H9 (cell line): ENCODE results near the gene KSR1. TPM values are rescaled to one million over a fixed set of nuclear protein-coding genes. Genes with fewer than 3 reads are reported as not detected.

Experiments
- DNase-seq: peaks from one replicate; pipeline ENCODE4 v3.0.0-alpha.2; 2017
- H2AFZ ChIP-seq: one replicate; pipeline ENCODE4 v1.6.1; 2013; ENCODE audit warnings: mild to moderate bottlenecking, low read length, control low read depth, moderate library complexity
- H2AK5ac ChIP-seq: 2 replicates; pipeline ENCODE4 v1.6.1; 2013; ENCODE audit warnings: low read length, control low read depth, mixed read lengths; ENCODE audit not compliant: insufficient read length
- H2BK120ac ChIP-seq: one replicate; pipeline ENCODE4 v1.6.1; 2013; ENCODE audit warnings: low read depth, mild to moderate bottlenecking, low read length, control low read depth, inconsistent platforms; ENCODE audit not compliant: poor library complexity, severe bottlenecking
- H2BK12ac ChIP-seq: 2 replicates; pipeline ENCODE4 v1.6.1; 2013; ENCODE audit warnings: low read length, control low read depth, mixed read lengths, low read depth; ENCODE audit not compliant: insufficient read length
- H2BK15ac ChIP-seq: 2 replicates; pipeline ENCODE4 v1.6.1; 2013; ENCODE audit warnings: low read depth, low read length, control low read depth
- H2BK20ac ChIP-seq: one replicate; pipeline ENCODE4 v1.6.1; 2013; ENCODE audit warnings: low read depth, mild to moderate bottlenecking, low read length, control low read depth, inconsistent platforms; ENCODE audit not compliant: poor library complexity, severe bottlenecking
- H2BK5ac ChIP-seq: 2 replicates; pipeline ENCODE4 v1.6.1; 2013; ENCODE audit warnings: low read length, control low read depth, mixed read lengths; ENCODE audit not compliant: insufficient read length
- H3K14ac ChIP-seq: 2 replicates; pipeline ENCODE4 v1.6.1; 2013; ENCODE audit warnings: low read length, control low read depth; ENCODE audit not compliant: insufficient read depth
- H3K18ac ChIP-seq: 2 replicates; pipeline ENCODE4 v1.6.1; 2013; ENCODE audit warnings: low read depth, mild to moderate bottlenecking, mixed read lengths, low read length, control low read depth; ENCODE audit not compliant: insufficient read length
- H3K23ac ChIP-seq: 2 replicates; pipeline ENCODE4 v1.6.1; 2013; ENCODE audit warnings: low read length, control low read depth, mixed read lengths, low read depth; ENCODE audit not compliant: insufficient read length
- H3K23me2 ChIP-seq: 2 replicates; pipeline ENCODE4 v1.6.1; 2013; ENCODE audit warnings: low read depth, mild to moderate bottlenecking, mixed read lengths, low read length, control low read depth; ENCODE audit not compliant: insufficient read length, poor library complexity, severe bottlenecking
- H3K27ac ChIP-seq: 2 replicates; pipeline ENCODE4 v1.5.1; 2013; ENCODE audit warnings: low read length, control low read depth, mixed read lengths, low read depth; ENCODE audit not compliant: insufficient read length
- H3K27me3 ChIP-seq: 2 replicates; pipeline ENCODE4 v1.6.1; 2013; ENCODE audit warnings: low read length, control low read depth, inconsistent platforms; ENCODE audit not compliant: insufficient read depth
- H3K4ac ChIP-seq: 2 replicates; pipeline ENCODE4 v1.6.1; 2013; ENCODE audit warnings: low read depth, mild to moderate bottlenecking, control low read depth, inconsistent platforms, low read length, moderate library complexity
- H3K4me1 ChIP-seq: 2 replicates; pipeline ENCODE4 v1.6.1; 2013; ENCODE audit warnings: low read length, control low read depth, inconsistent platforms; ENCODE audit not compliant: insufficient read depth
- H3K4me2 ChIP-seq: 2 replicates; pipeline ENCODE4 v1.6.1; 2013; ENCODE audit warnings: low read length, control low read depth, mixed read lengths; ENCODE audit not compliant: insufficient read length, insufficient read depth
- H3K56ac ChIP-seq: 2 replicates; pipeline ENCODE4 v1.6.1; 2013; ENCODE audit warnings: low read depth, mild to moderate bottlenecking, mixed read lengths, low read length, control low read depth; ENCODE audit not compliant: insufficient read length
- H3K79me1 ChIP-seq: 2 replicates; pipeline ENCODE4 v1.6.1; 2013; ENCODE audit warnings: low read depth, mild to moderate bottlenecking, moderate library complexity, low read length, control low read depth, inconsistent platforms; ENCODE audit not compliant: insufficient read depth, poor library complexity, severe bottlenecking
- H3K79me2 ChIP-seq: 2 replicates; pipeline ENCODE4 v1.6.1; 2013; ENCODE audit warnings: low read length, control low read depth, inconsistent platforms; ENCODE audit not compliant: insufficient read depth
- H3K9ac ChIP-seq: 2 replicates; pipeline ENCODE4 v1.6.1; 2013; ENCODE audit warnings: low read length, control low read depth, mixed read lengths; ENCODE audit not compliant: insufficient read length; ENCODE audit errors: extremely low read depth
- H3K9me3 ChIP-seq: one replicate; pipeline ENCODE4 v1.6.1; 2013; ENCODE audit warnings: low read depth, low read length, inconsistent platforms; ENCODE audit not compliant: control insufficient read depth
- H3T11ph ChIP-seq: one replicate; pipeline ENCODE4 v1.6.1; 2013; ENCODE audit warnings: mild to moderate bottlenecking, low read length, control low read depth, inconsistent platforms
- H4K20me1 ChIP-seq: one replicate; pipeline ENCODE4 v1.6.1; 2013; ENCODE audit not compliant: control insufficient read depth, insufficient read length, insufficient read depth
- H4K5ac ChIP-seq: 2 replicates; pipeline ENCODE4 v1.6.1; 2013; ENCODE audit warnings: low read depth, mild to moderate bottlenecking, mixed read lengths, low read length, control low read depth; ENCODE audit not compliant: insufficient read length
- H4K8ac ChIP-seq: replicated peaks from 2 replicates; pipeline ENCODE4 v1.6.1; 2013; ENCODE audit warnings: low read length, control low read depth, mixed read lengths, low read depth; ENCODE audit not compliant: insufficient read length
- H4K91ac ChIP-seq: 2 replicates; pipeline ENCODE4 v1.6.1; 2013; ENCODE audit warnings: low read depth, mild to moderate bottlenecking, moderate library complexity, mixed read lengths, low read length, control low read depth; ENCODE audit not compliant: insufficient read length
- H3K27ac Mint-ChIP-seq, 3 experiments: 2 replicates in 2 of 3; 3 replicates in 1 of 3; pipeline ENCODE4 v1.8.0; 2020 to 2021; ENCODE audit warnings: mixed read lengths in 3 of 3, mild to moderate bottlenecking in 1 of 3, moderate library complexity in 1 of 3
- H3K27me3 Mint-ChIP-seq: 2 replicates; pipeline ENCODE4 v1.8.0; 2021; ENCODE audit warnings: low read depth, mild to moderate bottlenecking, moderate library complexity, mixed read lengths
- H3K36me3 Mint-ChIP-seq, 3 experiments: 2 replicates in 2 of 3; 3 replicates in 1 of 3; pipeline ENCODE4 v1.8.0; 2020 to 2021; ENCODE audit warnings: low read depth in 3 of 3, mixed read lengths in 3 of 3; ENCODE audit not compliant: insufficient read depth in 1 of 3
- H3K4me1 Mint-ChIP-seq, 2 experiments: 2 replicates each; pipeline ENCODE4 v1.8.0; 2020; ENCODE audit warnings: mixed read lengths in 2 of 2
- H3K4me3 Mint-ChIP-seq, 2 experiments: 2 replicates in 1 of 2; 3 replicates in 1 of 2; pipeline ENCODE4 v1.8.0; 2020 to 2021; ENCODE audit warnings: mild to moderate bottlenecking in 2 of 2, mixed read lengths in 2 of 2, moderate library complexity in 1 of 2
- H3K9me3 Mint-ChIP-seq, 2 experiments: 2 replicates in 1 of 2; 3 replicates in 1 of 2; pipeline ENCODE4 v1.8.0; 2020; ENCODE audit warnings: mild to moderate bottlenecking in 2 of 2, mixed read lengths in 2 of 2, moderate library complexity in 1 of 2
- CTCF ChIP-seq: fragments of 200-600 bp; sonication (generic); conservative IDR thresholded peaks from 3 replicates; pipeline ENCODE4 v1.8.0; 2021; ENCODE audit warnings: antibody characterized with exemption, mild to moderate bottlenecking
- WGBS: extraction: QIAGEN DNeasy Blood & Tissue Kit; methylation state at CpG from one replicate; pipeline ENCODE4 v1.1.7; 2013; ENCODE audit warnings: missing lambda C conversion rate, low lambda C conversion rate, mixed read lengths; ENCODE audit not compliant: insufficient read length; ENCODE audit errors: extremely low coverage; 5-methylcytosine and 5-hydroxymethylcytosine counted together
- total RNA-seq: library from RNA; stranded (reverse); gene quantifications from 2 replicates; pipeline ENCODE4 v1.2.1, GENCODE V29; 2021

KSR1 gene
- total RNA-seq, 1 experiment from 2014 or later: 44.9 TPM

DNA sequence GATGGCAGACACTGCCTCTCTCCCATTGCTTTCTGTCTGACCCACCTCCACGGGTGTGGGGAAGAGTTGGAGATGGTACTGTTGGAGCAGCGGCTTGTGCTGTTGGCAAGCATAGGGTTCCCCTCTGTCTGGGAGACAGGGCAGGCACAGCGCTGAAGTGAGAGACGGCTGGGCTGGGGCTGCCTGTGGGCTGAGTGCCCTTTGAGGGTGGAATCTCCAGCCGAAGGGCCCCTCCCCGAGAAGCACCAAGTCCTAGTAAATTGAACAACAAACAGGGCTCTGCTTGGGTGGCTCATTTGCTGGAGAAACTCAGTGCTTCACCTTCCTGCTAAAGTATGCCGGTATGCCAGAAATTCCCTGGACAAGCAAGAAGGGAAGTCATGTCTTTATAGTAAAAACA, 79.7 kb downstream of the KSR1 start:
- Mint-ChIP-seq H3K4me3 (no peak overlapping the region), H3K4me1 (peaks cover 40 to 53% of the 10 kb centered on the region in 2 experiments), H3K36me3 (no peaks in the 10 kb centered on the region), H3K27me3 (no peaks in the 10 kb centered on the region), H3K9me3 (no peaks in the 10 kb centered on the region), H3K27ac (peak overlapping the region; percentile 38 to 83 (median 71); a peak in 4 of 7 replicates)
- Histone ChIP-seq H3K23ac (no peak overlapping the region), H4K5ac (no peak overlapping the region), H2BK20ac (no peak overlapping the region), H4K8ac (no peak overlapping the region), H2AK5ac (no peak overlapping the region), H4K91ac (no peak overlapping the region), H2BK5ac (no peak overlapping the region), H3K18ac (no peak overlapping the region), H3K79me2 (peaks cover 13% of the 10 kb centered on the region; the same call in 1 of the 2 replicates), H2BK12ac (no peak overlapping the region), H2BK15ac (no peak overlapping the region), H3K14ac (peak overlapping the region; percentile 77), H3K56ac (no peak overlapping the region), H3K23me2 (no peaks in the 10 kb centered on the region), H3K27ac (no peak overlapping the region), H3K4me2 (no peak overlapping the region), H3K79me1 (peaks cover 4% of the 10 kb centered on the region), H2BK120ac (no peak overlapping the region), H3K4me1 (no peaks in the 10 kb centered on the region; the same call in 1 of the 2 replicates), H3K4ac (no peak overlapping the region), H3K9me3 (no peaks in the 10 kb centered on the region), H4K20me1 (no peaks in the 10 kb centered on the region), H3K27me3 (no peaks in the 10 kb centered on the region), H2AFZ (no peak overlapping the region), H3T11ph (no peak overlapping the region), H3K9ac (no peak overlapping the region)
- WGBS: no CpG with 5 or more reads among the region's 7 CpGs
- TF ChIP-seq CTCF: no peak
- no peak for DNase-seq
